T-helper 2 cell treated with Interferon-gamma antibody and Interleukin-4, amounts not matched to agents 5 μg/mL and 100 μg/mL, for 36 hours (primary cell): ENCODE data around the gene ULK2.
"Not testable (repeated sequence)": the region's sequence is repeated elsewhere in the genome, so short reads cannot be mapped to it uniquely, and the experiment has no call there.

Source experiments
- DNase-seq: peaks from one replicate; pipeline ENCODE4 v3.0.0; 2021; ENCODE audit warnings: low spot score
- H3K27ac Mint-ChIP-seq: one replicate; pipeline ENCODE4 v1.8.0; 2021; ENCODE audit warnings: mild to moderate bottlenecking, mixed read lengths
- H3K27me3 Mint-ChIP-seq: one replicate; pipeline ENCODE4 v1.8.0; 2021; ENCODE audit warnings: low read depth, mixed read lengths
- H3K36me3 Mint-ChIP-seq: one replicate; pipeline ENCODE4 v1.8.0; 2021; ENCODE audit warnings: low read depth, mixed read lengths
- H3K4me1 Mint-ChIP-seq: one replicate; pipeline ENCODE4 v1.8.0; 2021; ENCODE audit warnings: low read depth, mixed read lengths
- H3K4me3 Mint-ChIP-seq: one replicate; pipeline ENCODE4 v1.8.0; 2022; ENCODE audit warnings: mild to moderate bottlenecking, moderate library complexity, mixed read lengths
- H3K9me3 Mint-ChIP-seq: one replicate; pipeline ENCODE4 v1.8.0; 2021; ENCODE audit warnings: mixed read lengths

ULK2 gene

DNA sequence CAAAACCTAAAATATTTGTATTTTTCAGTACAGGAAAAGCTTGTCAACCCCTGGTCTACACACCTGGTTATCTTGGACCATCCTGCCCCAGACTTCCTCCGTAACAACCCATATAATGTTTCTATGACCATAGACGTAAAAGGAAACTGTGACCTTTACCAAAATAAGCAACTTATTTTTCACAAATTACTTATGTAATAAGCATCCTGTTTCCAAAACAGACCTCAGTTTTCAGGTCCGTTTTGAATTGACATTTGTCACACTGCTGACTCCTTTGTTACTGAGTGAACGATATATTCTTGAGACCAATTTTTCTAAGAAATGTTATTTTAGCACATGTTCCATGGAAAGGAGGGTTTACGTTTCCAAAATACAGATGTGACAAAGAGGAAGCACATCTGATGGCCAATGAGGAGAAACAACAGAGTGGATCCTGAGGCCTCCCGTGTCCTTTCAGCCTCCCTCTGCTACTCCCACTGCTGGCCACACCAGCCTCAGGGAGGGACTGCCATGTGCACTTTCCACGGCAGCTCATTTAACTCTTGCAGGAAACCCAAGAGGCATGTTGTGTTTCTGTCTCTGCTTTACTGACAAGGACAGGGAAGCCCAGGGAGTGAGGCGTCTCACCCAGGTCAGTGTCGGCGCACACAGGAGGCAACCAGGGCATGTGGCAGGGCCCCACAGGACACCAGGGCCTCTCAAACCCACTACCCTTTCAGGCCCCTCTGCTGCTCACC is 99.5 kb downstream of the ULK2 start:
- H3K27me3 Mint-ChIP-seq: no peaks in the 10 kb centered on the region
- no peaks in the 10 kb centered on the region for H3K36me3 Mint-ChIP-seq
- H3K9me3 Mint-ChIP-seq: no peaks in the 10 kb centered on the region
- H3K4me3 Mint-ChIP-seq: no peak overlapping the region
- no peak for DNase-seq
- H3K4me1 Mint-ChIP-seq: peaks cover 12% of the 10 kb centered on the region
- no peak overlapping the region for H3K27ac Mint-ChIP-seq

GRCh38 chr17:19766421-19767270 is 101.1 kb downstream of the ULK2 start:
- Mint-ChIP-seq H3K9me3 (no peaks in the 10 kb centered on the region), H3K27ac (no peak overlapping the region), H3K27me3 (no peaks in the 10 kb centered on the region), H3K36me3 (no peaks in the 10 kb centered on the region), H3K4me1 (peaks cover 6% of the 10 kb centered on the region), H3K4me3 (no peak overlapping the region)
- DNase-seq: peak; percentile 65

- Mint-ChIP-seq H3K9me3 (no peaks in the 10 kb centered on the region), H3K4me3 (no peak overlapping the region), H3K27me3 (no peaks in the 10 kb centered on the region), H3K4me1 (peaks cover 2% of the 10 kb centered on the region), H3K27ac (no peak overlapping the region), H3K36me3 (no peaks in the 10 kb centered on the region)
- DNase-seq: no peak
Observed at GRCh38 chr17:19766016-19766415, 101.7 kb downstream of the ULK2 start.

- H3K27ac Mint-ChIP-seq, H3K27me3 Mint-ChIP-seq, H3K4me1 Mint-ChIP-seq, H3K4me3 Mint-ChIP-seq, H3K9me3 Mint-ChIP-seq, H3K36me3 Mint-ChIP-seq, DNase-seq: not testable (repeated sequence)
Observed at GRCh38 chr17:19763991-19764390, 103.7 kb downstream of the ULK2 start.

GRCh38 chr17:19763416-19763815 is 104.3 kb downstream of the ULK2 start:
- Mint-ChIP-seq H3K27ac (no peak overlapping the region), H3K27me3 (peaks cover 6% of the 10 kb centered on the region), H3K4me3 (no peak overlapping the region), H3K4me1 (peaks cover 2% of the 10 kb centered on the region), H3K9me3 (no peaks in the 10 kb centered on the region), H3K36me3 (no peaks in the 10 kb centered on the region)
- no peak for DNase-seq

- Mint-ChIP-seq H3K27ac (no peak overlapping the region), H3K9me3 (no peaks in the 10 kb centered on the region), H3K4me3 (no peak overlapping the region), H3K4me1 (no peaks in the 10 kb centered on the region), H3K36me3 (no peaks in the 10 kb centered on the region), H3K27me3 (peaks cover 6% of the 10 kb centered on the region)
- DNase-seq: peak; percentile 31
Observed at GRCh38 chr17:19762515-19762961, 105.2 kb downstream of the ULK2 start.

- Mint-ChIP-seq H3K27ac (no peak overlapping the region), H3K4me1 (no peaks in the 10 kb centered on the region), H3K9me3 (no peaks in the 10 kb centered on the region), H3K36me3 (no peaks in the 10 kb centered on the region), H3K27me3 (peaks cover 6% of the 10 kb centered on the region), H3K4me3 (no peak overlapping the region)
- DNase-seq: no peak
Observed at GRCh38 chr17:19760746-19761145, 107.0 kb downstream of the ULK2 start.

DNA sequence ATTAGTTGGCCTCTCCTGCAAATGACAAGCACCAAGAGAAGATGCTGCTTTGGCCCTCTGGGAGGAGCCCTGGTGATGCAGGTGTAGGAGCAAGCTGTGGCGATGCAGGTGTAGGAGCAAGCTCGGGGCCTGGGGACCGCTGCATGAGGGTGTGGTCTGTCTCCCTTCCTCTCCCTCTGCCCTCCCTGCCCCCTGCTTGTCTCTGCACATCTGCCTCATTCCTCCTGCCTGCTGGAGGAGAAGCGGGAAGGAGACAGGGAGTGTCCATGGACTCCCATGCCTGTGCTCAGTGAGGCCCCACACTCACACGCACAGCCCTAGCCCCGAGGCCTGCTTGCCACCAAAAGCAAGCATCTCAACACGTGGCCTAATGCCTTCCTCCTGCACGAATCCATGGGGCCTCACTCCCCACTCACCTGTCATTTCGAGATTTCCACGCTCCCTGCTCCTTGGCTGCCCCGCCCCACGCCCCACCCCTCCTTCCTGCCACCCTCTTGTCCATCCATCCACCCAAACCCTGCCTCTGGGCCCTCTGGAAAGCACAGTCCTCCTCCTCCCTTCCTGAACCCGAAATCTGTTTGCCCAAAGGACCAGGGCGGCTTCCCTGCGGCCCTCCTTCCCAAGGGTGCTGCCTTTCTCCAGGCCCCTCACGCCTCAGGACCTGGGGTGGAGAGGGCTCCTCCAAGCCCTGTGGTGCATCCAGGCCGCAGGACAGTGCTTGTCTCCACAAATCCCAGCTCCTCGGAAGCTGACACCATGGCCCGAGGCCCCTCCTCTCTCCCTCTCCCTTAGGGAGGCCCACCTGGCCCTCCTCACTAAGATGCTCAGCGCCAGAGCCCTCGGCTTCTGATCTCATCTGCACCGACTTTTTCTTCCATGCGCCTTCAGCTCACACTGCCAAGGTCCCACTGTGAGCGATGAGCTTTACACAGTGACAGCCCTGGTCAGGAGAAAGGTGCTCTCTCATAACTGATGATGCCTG is 107.9 kb downstream of the ULK2 start:
- H3K27ac Mint-ChIP-seq: no peak overlapping the region
- no peaks in the 10 kb centered on the region for H3K4me1 Mint-ChIP-seq

DNA sequence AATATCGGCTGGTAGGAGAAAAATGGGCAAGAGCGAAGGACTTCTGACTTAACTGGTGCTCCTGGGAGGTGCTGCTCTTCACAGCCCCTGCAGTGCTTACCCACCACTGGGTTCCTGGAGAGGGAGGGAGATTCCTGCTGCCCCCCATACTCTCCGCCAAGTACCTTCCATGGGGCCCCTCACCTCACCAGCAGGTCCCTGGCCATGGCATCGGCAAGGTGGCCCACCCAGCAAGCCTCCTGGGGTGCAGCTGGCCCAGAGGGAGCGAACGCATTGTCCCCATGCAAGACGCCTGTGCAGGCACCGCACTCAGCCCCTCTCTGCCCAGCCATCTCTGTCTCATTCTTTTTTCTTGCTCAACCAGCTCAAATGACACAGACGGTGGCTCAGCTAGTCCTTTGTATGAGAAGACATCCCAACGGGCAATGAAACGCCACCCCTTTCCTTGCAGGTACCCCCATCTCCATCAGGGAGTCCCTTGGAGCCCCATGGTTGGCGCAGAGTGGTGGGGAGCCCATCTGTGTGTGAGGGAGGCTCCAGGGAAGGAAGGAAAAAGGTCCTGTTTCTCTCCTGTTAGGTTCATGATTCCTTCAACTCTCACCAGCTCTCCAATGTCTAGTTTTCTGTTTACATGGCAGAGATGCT is 110.1 kb downstream of the ULK2 start:
- Mint-ChIP-seq H3K4me1 (no peaks in the 10 kb centered on the region), H3K27me3 (peaks cover 6% of the 10 kb centered on the region), H3K36me3 (no peaks in the 10 kb centered on the region), H3K4me3 (no peak overlapping the region), H3K9me3 (no peaks in the 10 kb centered on the region), H3K27ac (no peak overlapping the region)
- DNase-seq: no peak

More for the DNA sequence above, 107.9 kb downstream of the ULK2 start:
- Mint-ChIP-seq H3K36me3 (no peaks in the 10 kb centered on the region), H3K9me3 (no peaks in the 10 kb centered on the region), H3K4me3 (no peak overlapping the region), H3K27me3 (peaks cover 6% of the 10 kb centered on the region)
- DNase-seq: no peak

DNA sequence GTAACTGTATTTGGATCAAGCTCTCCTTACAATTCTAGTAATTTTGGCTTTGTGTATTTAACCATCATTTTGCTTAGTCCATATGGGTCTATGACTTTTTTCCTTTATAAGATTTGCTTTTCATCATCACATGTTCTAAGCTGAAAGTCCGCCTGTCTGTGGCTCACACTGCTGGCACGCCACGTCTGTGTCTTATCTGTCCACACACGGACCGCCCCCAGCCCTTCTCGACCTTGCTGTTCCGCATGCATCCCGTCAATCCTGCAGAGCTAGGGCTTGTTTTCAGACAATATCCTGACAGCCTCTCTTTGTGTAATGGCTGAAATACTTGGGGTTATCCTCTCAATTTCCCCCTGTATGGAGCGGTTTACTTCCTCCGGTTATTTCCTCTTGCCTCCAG is 111.2 kb downstream of the ULK2 start:
- H3K27ac Mint-ChIP-seq: no peak overlapping the region
- H3K27me3 Mint-ChIP-seq: peaks cover 6% of the 10 kb centered on the region
- no peak for DNase-seq
- H3K4me1 Mint-ChIP-seq: no peaks in the 10 kb centered on the region
- H3K36me3 Mint-ChIP-seq: no peaks in the 10 kb centered on the region
- H3K9me3 Mint-ChIP-seq: no peaks in the 10 kb centered on the region
- H3K4me3 Mint-ChIP-seq: no peak overlapping the region

DNA sequence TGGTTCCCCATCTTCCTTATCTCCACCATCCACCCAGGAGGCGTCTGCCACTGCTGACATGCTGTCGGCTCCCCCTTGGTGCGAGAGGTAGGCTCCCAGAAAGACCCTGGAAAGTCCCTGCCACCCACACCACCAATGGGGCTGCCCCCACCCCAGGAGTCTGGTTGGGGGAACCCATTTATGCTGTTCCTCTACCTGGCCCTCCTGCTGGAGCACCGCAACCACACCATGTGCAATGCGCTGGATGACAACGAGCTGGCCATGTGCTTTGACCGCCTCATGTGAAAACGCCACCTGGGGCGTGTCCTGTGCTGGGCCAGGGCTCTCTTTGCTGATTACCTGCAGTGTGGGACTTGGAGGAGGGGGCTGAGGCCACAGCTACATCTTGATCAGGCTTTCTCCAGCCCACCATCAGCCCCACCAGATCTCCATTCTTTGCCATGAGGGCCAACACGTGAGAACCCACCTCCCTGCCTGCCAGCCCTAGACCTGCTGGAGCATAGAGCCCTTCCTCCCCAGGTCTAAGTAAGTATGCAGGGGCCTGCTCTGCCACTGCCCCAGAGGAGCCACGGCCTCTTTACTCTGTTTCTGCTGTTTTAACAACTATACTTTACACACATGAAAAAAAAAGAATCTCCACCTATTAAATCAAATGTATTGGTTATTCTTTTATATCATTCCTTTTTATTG is 111.8 kb downstream of the ULK2 start:
- peaks cover 8% of the 10 kb centered on the region for H3K27me3 Mint-ChIP-seq
- no peak for DNase-seq
- H3K27ac Mint-ChIP-seq: no peak overlapping the region
- H3K4me3 Mint-ChIP-seq: no peak overlapping the region
- no peaks in the 10 kb centered on the region for H3K9me3 Mint-ChIP-seq
- no peaks in the 10 kb centered on the region for H3K36me3 Mint-ChIP-seq
- no peaks in the 10 kb centered on the region for H3K4me1 Mint-ChIP-seq

DNA sequence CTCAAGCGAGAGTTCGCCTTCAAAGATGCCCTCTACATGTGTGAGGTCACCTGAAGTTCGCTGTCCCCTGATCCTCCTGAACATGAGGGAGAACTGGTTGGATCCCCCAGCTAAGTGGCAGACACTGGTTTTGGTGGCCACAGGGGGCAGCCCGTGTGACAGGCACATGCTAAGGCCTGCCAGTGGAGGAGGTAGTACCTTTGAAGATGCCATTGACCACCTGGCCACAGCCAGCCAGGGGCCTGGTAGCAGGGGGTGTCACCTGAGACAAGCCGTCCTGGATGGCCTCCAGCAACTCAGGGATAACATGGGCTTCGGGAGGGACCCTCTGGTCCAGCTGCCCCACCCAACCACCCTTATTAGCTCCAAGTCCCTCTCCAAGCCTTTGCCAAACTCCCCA is 112.3 kb downstream of the ULK2 start:
- no peak overlapping the region for H3K27ac Mint-ChIP-seq
- peaks cover 6% of the 10 kb centered on the region for H3K27me3 Mint-ChIP-seq
- no peaks in the 10 kb centered on the region for H3K4me1 Mint-ChIP-seq
- H3K36me3 Mint-ChIP-seq: no peaks in the 10 kb centered on the region
- no peak overlapping the region for H3K4me3 Mint-ChIP-seq
- H3K9me3 Mint-ChIP-seq: no peaks in the 10 kb centered on the region
- no peak for DNase-seq
